ENCODE results near the gene BAZ1B. TPM values are rescaled to one million over a fixed set of nuclear protein-coding genes. Genes with fewer than 3 reads are reported as not detected.

Gene BAZ1B
- polyA plus RNA-seq, 1 experiment: 12.4 TPM

GRCh38 chr7:73397521-73398281 is 124.4 kb downstream of the BAZ1B start:
- CTCF ChIA-PET: interaction anchor here (0.5 kb wide), 1 partner anchor 36 kb away, joined by 3 read pairs; no protein-coding TSS in a partner anchor
- DNase-seq (ENCODE audit: low read depth): no peak
- no peak for TF ChIP-seq CTCF (IDR thresholded peaks at IDR 0.05; ENCODE audit: insufficient read depth, low read depth, low read length)
- no peak overlapping the region for H3K4me3 ChIP-seq (ENCODE audit: low read depth, low read length)
- POLR2A ChIA-PET: no interaction called here
- 0 out of 2 replicates have a peak, but pooled peaks cover 3% of the 10 kb centered on the region for H3K27me3 ChIP-seq (ENCODE audit: control insufficient read depth, insufficient read depth, low read length)
- H3K36me3 ChIP-seq (ENCODE audit: control insufficient read depth, insufficient read depth, low read length): no peaks in the 10 kb centered on the region

- Histone ChIP-seq H3K36me3 (ENCODE audit: control insufficient read depth, insufficient read depth, low read length) (no peaks in the 10 kb centered on the region), H3K27me3 (ENCODE audit: control insufficient read depth, insufficient read depth, low read length) (0 out of 2 replicates have a peak, but pooled peaks cover 3% of the 10 kb centered on the region), H3K4me3 (ENCODE audit: low read depth, low read length) (no peak overlapping the region)
- ChIA-PET CTCF (no interaction called here), POLR2A (no interaction called here)
- no peak for TF ChIP-seq CTCF (IDR thresholded peaks at IDR 0.05; ENCODE audit: insufficient read depth, low read depth, low read length)
- DNase-seq (ENCODE audit: low read depth): no peak
Observed at GRCh38 chr7:73395538-73396503, 126.3 kb downstream of the BAZ1B start.

GRCh38 chr7:73394422-73394821 is 127.7 kb downstream of the BAZ1B start:
- Histone ChIP-seq H3K4me3 (ENCODE audit: low read depth, low read length) (no peak overlapping the region), H3K36me3 (ENCODE audit: control insufficient read depth, insufficient read depth, low read length) (no peaks in the 10 kb centered on the region), H3K27me3 (ENCODE audit: control insufficient read depth, insufficient read depth, low read length) (0 out of 2 replicates have a peak, but pooled peaks cover 3% of the 10 kb centered on the region)
- no peak for TF ChIP-seq CTCF (IDR thresholded peaks at IDR 0.05; ENCODE audit: insufficient read depth, low read depth, low read length)
- ChIA-PET POLR2A (no interaction called here), CTCF (no interaction called here)
- no peak for DNase-seq (ENCODE audit: low read depth)

GRCh38 chr7:73391396-73391795 is 130.7 kb downstream of the BAZ1B start:
- ChIA-PET CTCF (no interaction called here), POLR2A (no interaction called here)
- H3K4me3 ChIP-seq (ENCODE audit: low read depth, low read length): no peak overlapping the region
- no peaks in the 10 kb centered on the region for H3K27me3 ChIP-seq (ENCODE audit: control insufficient read depth, insufficient read depth, low read length)
- H3K36me3 ChIP-seq (ENCODE audit: control insufficient read depth, insufficient read depth, low read length): no peaks in the 10 kb centered on the region
- no peak for TF ChIP-seq CTCF (IDR thresholded peaks at IDR 0.05; ENCODE audit: insufficient read depth, low read depth, low read length)
- no peak for DNase-seq (ENCODE audit: low read depth)

Small RNA genes within 50 kb of the gene (small RNA-seq; reads per million reads assigned to genes)
- gene RF00019 (ENCODE audit: insufficient read length, low read depth, low replicate concordance) (not detected), gene RNU6-1198P (ENCODE audit: insufficient read length, low read depth, low replicate concordance) (not detected)

Other genes starting within 250 kb of the BAZ1B start
- 13.7 and 23.6 TPM in 2 replicates for gene NSUN5, start 213.5 kb downstream of the BAZ1B start, polyA plus RNA-seq (2011; rRNA removed)
- gene TRIM50, start 194.2 kb downstream of the BAZ1B start, polyA plus RNA-seq (2011; rRNA removed): not detected in 2 replicates
- not detected in 2 replicates for gene FKBP6, start 194.1 kb downstream of the BAZ1B start, polyA plus RNA-seq (2011; rRNA removed)
- 0.33 and 0.38 TPM in 2 replicates for gene FZD9, start 88.5 kb downstream of the BAZ1B start, polyA plus RNA-seq (2011; rRNA removed)
- 65.2 and 89.6 TPM in 2 replicates for gene BCL7B, start 35.4 kb upstream of the BAZ1B start, polyA plus RNA-seq (2011; rRNA removed)
- 40.6 and 63.7 TPM in 2 replicates for gene TBL2, start 56.3 kb upstream of the BAZ1B start, polyA plus RNA-seq (2011; rRNA removed)
- not detected in 2 replicates for gene MLXIPL, start 102.2 kb upstream of the BAZ1B start, polyA plus RNA-seq (2011; rRNA removed)
- gene VPS37D, start 145.5 kb upstream of the BAZ1B start, polyA plus RNA-seq (2011; rRNA removed): 2.2 and 3.3 TPM in 2 replicates
- 6.4 and 6.9 TPM in 2 replicates for gene DNAJC30, start 161.2 kb upstream of the BAZ1B start, polyA plus RNA-seq (2011; rRNA removed)
- gene BUD23, start 161.3 kb upstream of the BAZ1B start, polyA plus RNA-seq (2011; rRNA removed): 66.9 and 69.8 TPM in 2 replicates
- gene STX1A, start 197.4 kb upstream of the BAZ1B start, polyA plus RNA-seq (2011; rRNA removed): 10.7 and 12.2 TPM in 2 replicates
- gene ABHD11, start 216.5 kb upstream of the BAZ1B start, polyA plus RNA-seq (2011; rRNA removed): 11.6 and 16.9 TPM in 2 replicates
- not detected in 2 replicates for gene CLDN3, start 248.0 kb upstream of the BAZ1B start, polyA plus RNA-seq (2011; rRNA removed)

Measured in BJ (cell line).